Neural cell (in vitro differentiated cells): Measurements from ENCODE around the gene ANKRD44. TPM values are rescaled to one million over a fixed set of nuclear protein-coding genes. Genes with fewer than 3 reads are reported as not detected.

Experiments used
- H2AFZ ChIP-seq: fragments of 200-600, 300-800 bp; sonication (generic), shearing (Covaris generic); 2 replicates; pipeline ENCODE4 v1.6.0; 2014; ENCODE audit warnings: low read depth, mild to moderate bottlenecking, antibody characterized with exemption, low read length, moderate library complexity
- H3F3A ChIP-seq: fragments of 200-600 bp; shearing (Covaris generic); 2 replicates; pipeline ENCODE4 v1.6.1; 2016; ENCODE audit warnings: mild to moderate bottlenecking, moderate library complexity, mixed read lengths, antibody characterized with exemption, low read length; ENCODE audit not compliant: insufficient read depth, poor library complexity, severe bottlenecking
- H3K27ac ChIP-seq: fragments of 200-600, 300-800 bp; sonication (generic), shearing (Covaris generic); 2 replicates; pipeline ENCODE4 v1.5.1; 2014; ENCODE audit warnings: mild to moderate bottlenecking, low read length, moderate library complexity
- H3K27me3 ChIP-seq: fragments of 300-800, 200-600 bp; sonication (generic), shearing (Covaris generic); 2 replicates; pipeline ENCODE4 v1.6.0; 2014; ENCODE audit warnings: mild to moderate bottlenecking, low read depth, low read length, moderate library complexity; ENCODE audit not compliant: insufficient read depth
- H3K36me3 ChIP-seq: fragments of 300-800, 200-600 bp; sonication (generic), shearing (Covaris generic); 2 replicates; pipeline ENCODE4 v1.5.1; 2014; ENCODE audit warnings: mild to moderate bottlenecking, antibody characterized with exemption, low read length, moderate library complexity; ENCODE audit not compliant: insufficient read depth
- H3K4me2 ChIP-seq: fragments of 300-800, 200-600 bp; sonication (generic), shearing (Covaris generic); 2 replicates; pipeline ENCODE4 v1.6.0; 2014; ENCODE audit warnings: mild to moderate bottlenecking, low read length
- H3K4me3 ChIP-seq: fragments of 300-800, 200-600 bp; sonication (generic), shearing (Covaris generic); 2 replicates; pipeline ENCODE4 v1.5.1; 2014; ENCODE audit warnings: mild to moderate bottlenecking, low read length, moderate library complexity
- H3K79me2 ChIP-seq: fragments of 200-600 bp; shearing (Covaris generic); replicated peaks from 2 replicates; pipeline ENCODE4 v1.6.0; 2014; ENCODE audit warnings: mild to moderate bottlenecking, low read length, moderate library complexity; ENCODE audit not compliant: insufficient read depth
- H3K9ac ChIP-seq: fragments of 300-800, 200-600 bp; sonication (generic), shearing (Covaris generic); 2 replicates; pipeline ENCODE4 v1.6.1; 2016; ENCODE audit warnings: mild to moderate bottlenecking, low read length, mixed read lengths
- H3K9me2 ChIP-seq: fragments of 200-600 bp; shearing (Covaris generic); 2 replicates; pipeline ENCODE4 v1.6.1; 2016; ENCODE audit warnings: mild to moderate bottlenecking, low read length, mixed read lengths; ENCODE audit not compliant: insufficient read depth
- H3K9me3 ChIP-seq: fragments of 200-600, 300-800 bp; sonication (generic), shearing (Covaris generic); 2 replicates; pipeline ENCODE4 v1.6.1; 2016; ENCODE audit warnings: mild to moderate bottlenecking, mixed run types, low read length, moderate library complexity, mixed read lengths
- H4K20me1 ChIP-seq: fragments of 200-600 bp; shearing (Covaris generic); 2 replicates; pipeline ENCODE4 v1.6.1; 2016; ENCODE audit warnings: mild to moderate bottlenecking, mixed run types; ENCODE audit not compliant: insufficient read depth
- EP300 ChIP-seq: fragments of 450-650 bp; conservative IDR thresholded peaks from 2 replicates; pipeline ENCODE4 v1.6.1; 2014; ENCODE audit warnings: antibody characterized with exemption, mild to moderate bottlenecking, moderate library complexity; ENCODE audit not compliant: poor library complexity, severe bottlenecking
- EZH2 ChIP-seq: fragments of 200-600, 300-800 bp; shearing (Covaris generic), sonication (generic); IDR thresholded peaks from 2 replicates; pipeline ENCODE4 v1.6.1; 2014; ENCODE audit warnings: antibody characterized with exemption, low read length, borderline replicate concordance, mild to moderate bottlenecking; ENCODE audit not compliant: insufficient read depth, poor library complexity, severe bottlenecking
- MXI1 ChIP-seq: fragments of 450-650 bp; conservative IDR thresholded peaks from 2 replicates; pipeline ENCODE4 v1.6.1; 2014; ENCODE audit warnings: antibody characterized with exemption, mild to moderate bottlenecking; ENCODE audit not compliant: poor library complexity, severe bottlenecking
- POLR2AphosphoS5 ChIP-seq: IDR thresholded peaks from 2 replicates; pipeline ENCODE4 v1.6.1; 2012
- RAD21 ChIP-seq: fragments of 450-650 bp; conservative IDR thresholded peaks from 2 replicates; pipeline ENCODE4 v1.6.1; 2014; ENCODE audit warnings: antibody characterized with exemption, mild to moderate bottlenecking, moderate library complexity
- SMC3 ChIP-seq: fragments of 450-650 bp; conservative IDR thresholded peaks from 2 replicates; pipeline ENCODE4 v1.6.1; 2014; ENCODE audit warnings: antibody characterized with exemption, mild to moderate bottlenecking, moderate library complexity; ENCODE audit not compliant: poor library complexity
- TAF1 ChIP-seq: IDR thresholded peaks from 2 replicates; pipeline ENCODE4 v1.6.1; 2012; ENCODE audit warnings: low read depth
- polyA plus RNA-seq: library from polyadenylated mRNA; depleted of rRNA; stranded (reverse); fragments of >200 nt; gene quantifications from 2 replicates; pipeline ENCODE4 v1.2.3, GENCODE V29; 2014
- TF ChIP-seq, protein P1 (sequence below): IDR thresholded peaks from 2 replicates; pipeline ENCODE4 v1.6.1; 2012; ENCODE audit warnings: borderline replicate concordance
- TF ChIP-seq, protein P2 (sequence below): fragments of 450-650 bp; IDR thresholded peaks from 2 replicates; pipeline ENCODE4 v1.5.1; 2014; ENCODE audit warnings: antibody characterized with exemption, mild to moderate bottlenecking, moderate library complexity; ENCODE audit not compliant: poor library complexity, severe bottlenecking

Gene ANKRD44
- polyA plus RNA-seq, 1 donor from 2014 or later, result 94.3 TPM

DNA sequence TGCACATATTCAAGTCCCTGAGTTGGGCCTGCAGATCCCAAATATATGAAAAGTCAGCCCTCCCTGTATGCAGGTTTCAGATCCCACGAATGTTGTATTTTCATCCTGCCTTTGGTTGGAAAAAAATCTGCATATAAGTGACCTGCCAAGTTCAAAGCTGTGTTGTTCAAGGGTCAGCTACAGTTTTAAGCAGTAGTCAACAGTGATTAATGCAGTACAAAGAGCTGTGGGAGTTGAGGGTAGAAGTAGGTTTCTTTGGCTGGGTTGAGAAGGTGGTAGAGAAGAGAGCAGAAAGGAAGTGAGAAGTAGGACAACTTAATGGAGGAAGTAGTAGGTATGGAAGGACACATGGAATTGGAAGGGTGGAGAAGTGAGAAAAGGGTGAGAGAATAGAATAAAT is 127.9 kb downstream of the ANKRD44 start:
- H2AFZ ChIP-seq, result no peak overlapping the region
- H3K9me2 ChIP-seq, result no peaks in the 10 kb centered on the region
- no peaks in the 10 kb centered on the region for H4K20me1 ChIP-seq
- H3K4me3 ChIP-seq, result no peak overlapping the region
- no peaks in the 10 kb centered on the region for H3F3A ChIP-seq
- no peaks in the 10 kb centered on the region for H3K27me3 ChIP-seq
- TF ChIP-seq EP300 (no peak), MXI1 (no peak), EZH2 (no peak), TAF1 (no peak)
- TF ChIP-seq, protein P1, sequence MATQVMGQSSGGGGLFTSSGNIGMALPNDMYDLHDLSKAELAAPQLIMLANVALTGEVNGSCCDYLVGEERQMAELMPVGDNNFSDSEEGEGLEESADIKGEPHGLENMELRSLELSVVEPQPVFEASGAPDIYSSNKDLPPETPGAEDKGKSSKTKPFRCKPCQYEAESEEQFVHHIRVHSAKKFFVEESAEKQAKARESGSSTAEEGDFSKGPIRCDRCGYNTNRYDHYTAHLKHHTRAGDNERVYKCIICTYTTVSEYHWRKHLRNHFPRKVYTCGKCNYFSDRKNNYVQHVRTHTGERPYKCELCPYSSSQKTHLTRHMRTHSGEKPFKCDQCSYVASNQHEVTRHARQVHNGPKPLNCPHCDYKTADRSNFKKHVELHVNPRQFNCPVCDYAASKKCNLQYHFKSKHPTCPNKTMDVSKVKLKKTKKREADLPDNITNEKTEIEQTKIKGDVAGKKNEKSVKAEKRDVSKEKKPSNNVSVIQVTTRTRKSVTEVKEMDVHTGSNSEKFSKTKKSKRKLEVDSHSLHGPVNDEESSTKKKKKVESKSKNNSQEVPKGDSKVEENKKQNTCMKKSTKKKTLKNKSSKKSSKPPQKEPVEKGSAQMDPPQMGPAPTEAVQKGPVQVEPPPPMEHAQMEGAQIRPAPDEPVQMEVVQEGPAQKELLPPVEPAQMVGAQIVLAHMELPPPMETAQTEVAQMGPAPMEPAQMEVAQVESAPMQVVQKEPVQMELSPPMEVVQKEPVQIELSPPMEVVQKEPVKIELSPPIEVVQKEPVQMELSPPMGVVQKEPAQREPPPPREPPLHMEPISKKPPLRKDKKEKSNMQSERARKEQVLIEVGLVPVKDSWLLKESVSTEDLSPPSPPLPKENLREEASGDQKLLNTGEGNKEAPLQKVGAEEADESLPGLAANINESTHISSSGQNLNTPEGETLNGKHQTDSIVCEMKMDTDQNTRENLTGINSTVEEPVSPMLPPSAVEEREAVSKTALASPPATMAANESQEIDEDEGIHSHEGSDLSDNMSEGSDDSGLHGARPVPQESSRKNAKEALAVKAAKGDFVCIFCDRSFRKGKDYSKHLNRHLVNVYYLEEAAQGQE, result no peak
- H3K9me3 ChIP-seq, result no peaks in the 10 kb centered on the region
- no peak overlapping the region for H3K9ac ChIP-seq
- H3K27ac ChIP-seq, result no peak overlapping the region
- H3K36me3 ChIP-seq, result no peaks in the 10 kb centered on the region
- H3K4me2 ChIP-seq, result no peak overlapping the region
- no peaks in the 10 kb centered on the region for H3K79me2 ChIP-seq

DNA sequence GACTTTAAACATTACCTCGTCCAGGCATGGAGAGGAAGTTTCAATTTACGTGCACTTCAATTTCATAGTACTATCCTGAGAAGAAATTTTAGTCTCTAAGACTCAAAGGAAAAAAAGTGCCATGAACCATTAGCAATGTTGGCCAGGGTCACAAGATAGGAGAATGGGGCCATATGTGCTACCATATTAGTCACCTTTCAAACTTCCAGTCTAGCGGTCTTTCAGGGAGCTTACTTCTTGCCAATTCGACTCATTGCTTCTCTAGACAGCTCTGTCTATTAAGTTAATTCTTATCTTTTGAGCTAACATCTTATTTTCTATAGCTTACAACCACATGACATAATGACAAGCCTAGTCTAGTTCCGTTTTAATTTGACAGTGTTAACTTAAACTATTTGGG is 129.1 kb downstream of the ANKRD44 start:
- Histone ChIP-seq H3K27me3 (no peaks in the 10 kb centered on the region), H3K4me3 (no peak overlapping the region), H4K20me1 (no peaks in the 10 kb centered on the region), H3K9me3 (no peaks in the 10 kb centered on the region), H3K27ac (no peak overlapping the region), H3K4me2 (no peak overlapping the region), H3K36me3 (no peaks in the 10 kb centered on the region), H3K9ac (no peak overlapping the region), H3F3A (no peaks in the 10 kb centered on the region), H3K79me2 (no peaks in the 10 kb centered on the region), H3K9me2 (no peaks in the 10 kb centered on the region), H2AFZ (no peak overlapping the region)
- TF ChIP-seq SMC3 (no peak), EZH2 (no peak), MXI1 (no peak), RAD21 (no peak), TAF1 (no peak), EP300 (no peak), POLR2AphosphoS5 (no peak)
- TF ChIP-seq, protein P1, result no peak
- TF ChIP-seq, protein P2, sequence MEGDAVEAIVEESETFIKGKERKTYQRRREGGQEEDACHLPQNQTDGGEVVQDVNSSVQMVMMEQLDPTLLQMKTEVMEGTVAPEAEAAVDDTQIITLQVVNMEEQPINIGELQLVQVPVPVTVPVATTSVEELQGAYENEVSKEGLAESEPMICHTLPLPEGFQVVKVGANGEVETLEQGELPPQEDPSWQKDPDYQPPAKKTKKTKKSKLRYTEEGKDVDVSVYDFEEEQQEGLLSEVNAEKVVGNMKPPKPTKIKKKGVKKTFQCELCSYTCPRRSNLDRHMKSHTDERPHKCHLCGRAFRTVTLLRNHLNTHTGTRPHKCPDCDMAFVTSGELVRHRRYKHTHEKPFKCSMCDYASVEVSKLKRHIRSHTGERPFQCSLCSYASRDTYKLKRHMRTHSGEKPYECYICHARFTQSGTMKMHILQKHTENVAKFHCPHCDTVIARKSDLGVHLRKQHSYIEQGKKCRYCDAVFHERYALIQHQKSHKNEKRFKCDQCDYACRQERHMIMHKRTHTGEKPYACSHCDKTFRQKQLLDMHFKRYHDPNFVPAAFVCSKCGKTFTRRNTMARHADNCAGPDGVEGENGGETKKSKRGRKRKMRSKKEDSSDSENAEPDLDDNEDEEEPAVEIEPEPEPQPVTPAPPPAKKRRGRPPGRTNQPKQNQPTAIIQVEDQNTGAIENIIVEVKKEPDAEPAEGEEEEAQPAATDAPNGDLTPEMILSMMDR, result no peak
